GM12878 (cell line): Measurements from ENCODE around the gene STARD3. TPM values are rescaled to one million over a fixed set of nuclear protein-coding genes. Genes with fewer than 3 reads are reported as not detected.

Source experiments
- ATAC-seq: fragments of 200-7000 bp; cut with Tn5 transposase; 3 replicates; pipeline ENCODE4 v1.9.1; 2020; ENCODE audit warnings: mild to moderate bottlenecking, moderate library complexity
- BruUV-seq: library from RNA; stranded (reverse); fragments of 400-500 nt; replicated peaks from 2 replicates; lab custom pipeline; 2021; lab: Mats Ljungman, UMichigan
- CTCF ChIA-PET: fragments of 300-600 bp; sonication (Branson Sonifier 250); formaldehyde crosslinking; extraction: SDS; loops from one replicate; lab custom pipeline; 2021; ENCODE audit warnings: inconsistent platforms; lab: Yijun Ruan, JAX
- POLR2A ChIA-PET: fragments of 350-600 bp; formaldehyde crosslinking; extraction: SDS; loops from one replicate; lab custom pipeline; 2021; ENCODE audit warnings: inconsistent platforms; lab: Charles Lee
- RAD21 ChIA-PET: fragments of 300-600 bp; sonication (Branson Sonifier 250); formaldehyde crosslinking; loops from one replicate; lab custom pipeline; 2023; ENCODE audit warnings: antibody characterized with exemption; ENCODE audit not compliant: unreplicated experiment; lab: Charles Lee
- SMC1A ChIA-PET: fragments of 300-600 bp; sonication (Branson Sonifier 250); formaldehyde crosslinking; loops from one replicate; lab custom pipeline; 2023; ENCODE audit not compliant: unreplicated experiment, uncharacterized antibody; lab: Charles Lee
- DNase-seq: peaks from one replicate; pipeline ENCODE4 v3.0.0-alpha.2; 2011; ENCODE audit warnings: low read depth, low spot score
- FAIRE-seq: peaks from 3 replicates; lab custom pipeline; 2011; peaks lifted over from hg19 to GRCh38; lab: Jason Lieb, UNC
- H2AFZ ChIP-seq: 2 replicates; pipeline ENCODE4 v1.6.0; 2011; ENCODE audit warnings: low read depth, low read length, control low read depth; ENCODE audit not compliant: control insufficient read depth
- H3K27ac ChIP-seq: 2 replicates; pipeline ENCODE4 v1.5.1; 2011; ENCODE audit warnings: control low read depth; ENCODE audit not compliant: control insufficient read depth, insufficient read depth
- H3K27me3 ChIP-seq, 2 experiments: replicated peaks in 1 of 2; 2 replicates each; pipeline versions ENCODE4 v1.6.0 to v1.6.1; 2011; ENCODE audit warnings: low read length in 1 of 2; ENCODE audit not compliant: control insufficient read depth in 2 of 2, insufficient read depth in 2 of 2
- H3K36me3 ChIP-seq, 2 experiments: 2 replicates each; pipeline ENCODE4 v1.5.1; 2011; ENCODE audit warnings: low read length in 1 of 2; ENCODE audit not compliant: control insufficient read depth in 2 of 2, insufficient read depth in 2 of 2
- H3K4me1 ChIP-seq: 2 replicates; pipeline ENCODE4 v1.6.1; 2011; ENCODE audit warnings: mild to moderate bottlenecking, low read length, moderate library complexity, mixed read lengths; ENCODE audit not compliant: control insufficient read depth, insufficient read depth
- H3K4me2 ChIP-seq: 2 replicates; pipeline ENCODE4 v1.6.0; 2011; ENCODE audit warnings: control low read depth; ENCODE audit not compliant: control insufficient read depth, insufficient read depth
- H3K4me3 ChIP-seq: fragments of 200-600 bp; sonication (generic); 2 replicates; pipeline ENCODE4 v1.5.1; 2016
- H3K79me2 ChIP-seq: 2 replicates; pipeline ENCODE4 v1.6.0; 2011; ENCODE audit warnings: low read length; ENCODE audit not compliant: control insufficient read depth, insufficient read depth
- H3K9ac ChIP-seq: 2 replicates; pipeline ENCODE4 v1.8.0; 2011; ENCODE audit warnings: low read length, control low read depth, mixed read lengths; ENCODE audit not compliant: control insufficient read depth, insufficient read depth
- H3K9me3 ChIP-seq: replicated peaks from 3 replicates; pipeline ENCODE4 v1.5.1; 2011; ENCODE audit warnings: mild to moderate bottlenecking, low read length; ENCODE audit not compliant: control insufficient read depth, insufficient read depth
- H4K20me1 ChIP-seq: 2 replicates; pipeline ENCODE4 v1.6.0; 2011; ENCODE audit not compliant: control insufficient read depth, insufficient read depth
- NFIC ChIP-seq: IDR thresholded peaks from 2 replicates; pipeline ENCODE4 v1.6.1; 2012; ENCODE audit warnings: low read depth, mild to moderate bottlenecking, inconsistent platforms, low read length, moderate library complexity
- WGBS: methylation state at CpG from one replicate; pipeline ENCODE4 v1.1.6; 2016; ENCODE audit warnings: low lambda C conversion rate; ENCODE audit not compliant: insufficient replicate concordance, insufficient coverage; ENCODE audit errors: missing lambda C conversion rate; 5-methylcytosine and 5-hydroxymethylcytosine counted together
- in situ Hi-C: fragments of 300-500 bp; cut with MboI; formaldehyde crosslinking; loops from 9 replicates; pipeline ENCODE4 v1.14.3; 2018; ENCODE audit warnings: mixed read lengths
- intact Hi-C: fragments of 100-400 bp; cut with micrococcal nuclease; formaldehyde crosslinking; loops from one replicate; pipeline ENCODE4 v1.14.2; 2022; ENCODE audit not compliant: unreplicated experiment
- polyA plus RNA-seq, 11 experiments: library from polyadenylated mRNA; depleted of rRNA in 4 of 11; unstranded in 6 of 11; stranded (reverse) in 5 of 11; fragments of >200 nt; fragmentation: Nextera tagmentation in 4 of 11; fragmentation: Illumina TruSeq in 1 of 11; extraction: Ambion mirVana in 4 of 11; extraction: Trizol in 1 of 11; gene quantifications; 1 replicate in 1 of 11; 2 replicates in 10 of 11; pipeline versions ENCODE4 v1.2.1 to v1.2.3, GENCODE V29; 2011 to 2016; ENCODE audit warnings: inconsistent platforms in 2 of 11, missing spikeins in 2 of 11, low read depth in 1 of 11
- total RNA-seq, 4 experiments: library from RNA; depleted of rRNA in 3 of 4; stranded (reverse); fragments of >200 nt in 3 of 4; fragmentation: Illumina TruSeq in 1 of 4; extraction: Trizol in 1 of 4; gene quantifications; 2 replicates each; pipeline versions ENCODE4 v1.2.1 to v1.2.3, GENCODE V29; 2013 to 2021
- TF ChIP-seq, protein P1 (sequence below): IDR thresholded peaks from 2 replicates; pipeline ENCODE4 v1.6.1; 2012; ENCODE audit warnings: mild to moderate bottlenecking, low read depth, low read length

STARD3 gene
- total and polyA plus RNA-seq, 10 of the 15 experiments (the other 5 are each of a cell fraction or from before 2014, with no cell fraction given), result 0.08 to 62.7 (median 27.5) TPM

DNA sequence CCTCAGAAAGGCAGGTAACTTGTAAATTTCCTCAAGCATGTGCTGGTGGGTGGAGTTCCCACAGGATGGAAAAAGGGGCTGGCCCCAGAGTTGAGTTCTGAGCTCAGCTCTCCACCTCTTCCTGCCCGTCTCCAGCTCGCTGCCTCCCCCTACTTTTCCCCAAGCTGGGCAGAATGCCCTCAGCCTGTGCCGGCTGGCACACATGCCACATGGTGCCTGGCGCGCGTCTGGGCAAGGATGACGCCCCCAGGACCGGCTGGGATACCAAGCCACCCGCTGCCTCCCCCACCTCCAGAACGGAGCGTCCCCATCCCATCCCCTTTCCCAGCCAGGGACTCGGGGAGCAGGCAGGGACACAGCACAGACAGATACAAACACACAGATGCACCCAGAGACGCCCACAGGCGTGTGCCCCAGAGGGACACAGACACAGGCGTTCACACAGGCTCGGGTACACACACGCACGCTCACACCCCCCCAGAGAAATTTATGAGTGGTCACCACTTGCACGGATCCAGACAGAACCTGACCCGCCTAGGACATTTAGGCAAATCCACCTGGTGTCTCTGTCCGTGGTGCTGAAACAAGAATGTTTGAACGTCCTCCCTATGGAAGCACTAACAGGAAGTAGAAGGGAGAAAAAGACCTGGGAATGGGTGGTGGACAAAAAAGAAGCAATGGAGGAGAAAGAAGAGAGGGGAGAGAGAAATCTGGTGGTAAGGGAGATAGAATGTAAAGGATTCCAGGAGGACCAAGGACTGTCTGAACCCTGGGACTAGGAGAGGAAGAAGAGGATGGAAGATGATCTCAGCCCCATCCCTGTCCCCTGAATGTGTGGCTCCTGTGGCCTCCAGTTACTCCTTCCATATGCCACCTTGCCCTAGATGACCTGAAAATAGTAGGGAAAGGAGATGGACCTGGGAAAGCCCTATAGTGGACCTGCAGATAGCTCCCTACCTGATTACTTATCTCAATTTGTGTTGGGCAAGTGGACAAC, 44.7 kb upstream of the STARD3 start:
- in situ Hi-C loops (no loop called here), intact Hi-C loops (no loop called here)
- H3K36me3 ChIP-seq, result no peaks in the 10 kb centered on the region
- 24% methylated on average over 22 of the region's 22 CpGs for WGBS
- no peak overlapping the region for H3K27ac ChIP-seq
- ChIA-PET CTCF (no interaction called here), RAD21 (no interaction called here), POLR2A (interaction anchor here (0.6 kb wide), 1 partner anchor 607 kb away, joined by 3 read pairs; no protein-coding TSS in a partner anchor), SMC1A (no interaction called here)
- H2AFZ ChIP-seq, result no peak overlapping the region
- H3K27me3 ChIP-seq, result peaks cover 3 to 7% of the 10 kb centered on the region in 2 experiments
- ATAC-seq, result no peak
- H3K4me1 ChIP-seq, result no peaks in the 10 kb centered on the region
- no TSS peak for BruUV-seq
- no peak overlapping the region for H3K9ac ChIP-seq
- H3K9me3 ChIP-seq, result no peaks in the 10 kb centered on the region
- TF ChIP-seq, protein P1, sequence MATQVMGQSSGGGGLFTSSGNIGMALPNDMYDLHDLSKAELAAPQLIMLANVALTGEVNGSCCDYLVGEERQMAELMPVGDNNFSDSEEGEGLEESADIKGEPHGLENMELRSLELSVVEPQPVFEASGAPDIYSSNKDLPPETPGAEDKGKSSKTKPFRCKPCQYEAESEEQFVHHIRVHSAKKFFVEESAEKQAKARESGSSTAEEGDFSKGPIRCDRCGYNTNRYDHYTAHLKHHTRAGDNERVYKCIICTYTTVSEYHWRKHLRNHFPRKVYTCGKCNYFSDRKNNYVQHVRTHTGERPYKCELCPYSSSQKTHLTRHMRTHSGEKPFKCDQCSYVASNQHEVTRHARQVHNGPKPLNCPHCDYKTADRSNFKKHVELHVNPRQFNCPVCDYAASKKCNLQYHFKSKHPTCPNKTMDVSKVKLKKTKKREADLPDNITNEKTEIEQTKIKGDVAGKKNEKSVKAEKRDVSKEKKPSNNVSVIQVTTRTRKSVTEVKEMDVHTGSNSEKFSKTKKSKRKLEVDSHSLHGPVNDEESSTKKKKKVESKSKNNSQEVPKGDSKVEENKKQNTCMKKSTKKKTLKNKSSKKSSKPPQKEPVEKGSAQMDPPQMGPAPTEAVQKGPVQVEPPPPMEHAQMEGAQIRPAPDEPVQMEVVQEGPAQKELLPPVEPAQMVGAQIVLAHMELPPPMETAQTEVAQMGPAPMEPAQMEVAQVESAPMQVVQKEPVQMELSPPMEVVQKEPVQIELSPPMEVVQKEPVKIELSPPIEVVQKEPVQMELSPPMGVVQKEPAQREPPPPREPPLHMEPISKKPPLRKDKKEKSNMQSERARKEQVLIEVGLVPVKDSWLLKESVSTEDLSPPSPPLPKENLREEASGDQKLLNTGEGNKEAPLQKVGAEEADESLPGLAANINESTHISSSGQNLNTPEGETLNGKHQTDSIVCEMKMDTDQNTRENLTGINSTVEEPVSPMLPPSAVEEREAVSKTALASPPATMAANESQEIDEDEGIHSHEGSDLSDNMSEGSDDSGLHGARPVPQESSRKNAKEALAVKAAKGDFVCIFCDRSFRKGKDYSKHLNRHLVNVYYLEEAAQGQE, result peak; percentile 90
- no peak for TF ChIP-seq NFIC
- no peak overlapping the region for H3K4me3 ChIP-seq
- H3K79me2 ChIP-seq, result no peaks in the 10 kb centered on the region
- peak; percentile 56 for FAIRE-seq
- H4K20me1 ChIP-seq, result no peaks in the 10 kb centered on the region
- H3K4me2 ChIP-seq, result no peak overlapping the region
- no peak for DNase-seq
